KMS-11 (cell line): ENCODE data around the gene ANKRD63.

Experiments used
- H2AFZ ChIP-seq: fragments of 200-600 bp; sonication (generic); 2 replicates; pipeline ENCODE4 v1.6.1; 2016; ENCODE audit warnings: antibody characterized with exemption, mixed run types, low read depth
- H3K27ac ChIP-seq: fragments of 200-600 bp; sonication (generic); 2 replicates; pipeline ENCODE4 v1.6.1; 2016; ENCODE audit warnings: mild to moderate bottlenecking, mixed run types
- H3K27me3 ChIP-seq: fragments of 200-600 bp; sonication (generic); 2 replicates; pipeline ENCODE4 v1.6.1; 2017; ENCODE audit warnings: mild to moderate bottlenecking, low read depth, mixed run types, moderate library complexity; ENCODE audit not compliant: insufficient read depth
- H3K36me3 ChIP-seq: fragments of 200-600 bp; sonication (generic); 2 replicates; pipeline ENCODE4 v1.6.1; 2017; ENCODE audit warnings: mild to moderate bottlenecking, mixed run types; ENCODE audit not compliant: insufficient read depth
- H3K4me1 ChIP-seq: fragments of 200-600 bp; sonication (generic); 2 replicates; pipeline ENCODE4 v1.6.1; 2016; ENCODE audit warnings: mild to moderate bottlenecking, low read depth, mixed run types; ENCODE audit not compliant: poor library complexity, severe bottlenecking
- H3K4me2 ChIP-seq: fragments of 200-600 bp; sonication (generic); 2 replicates; pipeline ENCODE4 v1.7.0; 2016; ENCODE audit warnings: mild to moderate bottlenecking, mixed run types
- H3K4me3 ChIP-seq: fragments of 200-600 bp; sonication (generic); IDR thresholded peaks from 2 replicates; pipeline ENCODE4 v1.6.1; 2017; ENCODE audit warnings: low read depth, low read length, mixed read lengths; ENCODE audit not compliant: insufficient read depth
- H3K79me2 ChIP-seq: fragments of 200-600 bp; sonication (generic); 2 replicates; pipeline ENCODE4 v1.6.1; 2016; ENCODE audit warnings: low read depth, mixed run types; ENCODE audit not compliant: insufficient read depth
- H3K9ac ChIP-seq: fragments of 200-600 bp; sonication (generic); 2 replicates; pipeline ENCODE4 v1.6.1; 2016; ENCODE audit warnings: mild to moderate bottlenecking, mixed run types
- H4K20me1 ChIP-seq: fragments of 200-600 bp; sonication (generic); 2 replicates; pipeline ENCODE4 v1.6.1; 2016; ENCODE audit warnings: mild to moderate bottlenecking, mixed run types; ENCODE audit not compliant: insufficient read depth
- CTCF ChIP-seq: fragments of 200-600 bp; sonication (generic); conservative IDR thresholded peaks from 2 replicates; pipeline ENCODE4 v1.6.1; 2017; ENCODE audit warnings: low read depth, mild to moderate bottlenecking, antibody characterized with exemption, low read length, moderate library complexity, mixed read lengths

ANKRD63 gene

GRCh38 chr15:40296561-40297230, 13.8 kb upstream of the ANKRD63 start:
- no peak overlapping the region for H2AFZ ChIP-seq
- no peaks in the 10 kb centered on the region for H3K36me3 ChIP-seq
- H3K27me3 ChIP-seq: peaks cover 33% of the 10 kb centered on the region; the same call in 1 of the 2 replicates
- TF ChIP-seq CTCF: no peak
- H3K9ac ChIP-seq: no peak overlapping the region
- no peaks in the 10 kb centered on the region for H3K79me2 ChIP-seq
- H3K4me1 ChIP-seq: no peaks in the 10 kb centered on the region
- H3K4me2 ChIP-seq: no peak overlapping the region
- no peak overlapping the region for H3K27ac ChIP-seq
- no peaks in the 10 kb centered on the region for H4K20me1 ChIP-seq
- H3K4me3 ChIP-seq: no peak overlapping the region

GRCh38 chr15:40295877-40296560, 13.2 kb upstream of the ANKRD63 start:
- no peak overlapping the region for H3K27ac ChIP-seq
- TF ChIP-seq CTCF: no peak
- no peak overlapping the region for H3K4me3 ChIP-seq
- no peak overlapping the region for H3K9ac ChIP-seq
- no peaks in the 10 kb centered on the region for H3K4me1 ChIP-seq
- H3K79me2 ChIP-seq: no peaks in the 10 kb centered on the region
- peaks cover 40% of the 10 kb centered on the region; the same call in 1 of the 2 replicates for H3K27me3 ChIP-seq
- no peaks in the 10 kb centered on the region for H4K20me1 ChIP-seq
- no peak overlapping the region for H3K4me2 ChIP-seq
- no peaks in the 10 kb centered on the region for H3K36me3 ChIP-seq
- H2AFZ ChIP-seq: no peak overlapping the region

DNA sequence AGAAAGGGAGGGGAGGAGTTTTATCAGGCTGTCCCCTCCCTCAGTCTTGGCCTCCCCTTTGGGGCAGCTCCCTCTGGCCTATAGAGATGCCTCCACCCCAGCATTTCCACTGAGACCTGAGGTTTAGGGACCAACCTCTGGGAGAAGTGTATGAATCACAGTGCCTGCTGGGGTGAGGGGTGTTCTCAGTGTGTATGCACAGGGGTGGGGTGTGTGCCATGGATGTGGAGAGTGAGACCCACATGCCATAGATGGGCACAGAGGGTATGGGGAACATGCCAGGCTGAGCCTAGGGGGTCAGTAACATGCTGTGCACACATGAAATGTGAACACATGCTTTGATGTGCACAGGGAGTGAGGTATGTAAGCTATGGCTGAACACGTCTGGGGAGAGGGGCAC, 12.4 kb upstream of the ANKRD63 start:
- no peak for TF ChIP-seq CTCF
- no peaks in the 10 kb centered on the region for H3K4me1 ChIP-seq

GRCh38 chr15:40293905-40294895, 11.3 kb upstream of the ANKRD63 start:
- no peak overlapping the region for H2AFZ ChIP-seq
- H3K36me3 ChIP-seq: no peaks in the 10 kb centered on the region
- no peaks in the 10 kb centered on the region for H3K79me2 ChIP-seq
- H3K27ac ChIP-seq: no peak overlapping the region
- H3K9ac ChIP-seq: no peak overlapping the region
- TF ChIP-seq CTCF: no peak
- no peak overlapping the region for H3K4me3 ChIP-seq
- peaks cover 43% of the 10 kb centered on the region; the same call in 1 of the 2 replicates for H3K27me3 ChIP-seq
- no peaks in the 10 kb centered on the region for H4K20me1 ChIP-seq
- no peaks in the 10 kb centered on the region for H3K4me1 ChIP-seq
- H3K4me2 ChIP-seq: no peak overlapping the region

More for the DNA sequence above, 12.4 kb upstream of the ANKRD63 start:
- Histone ChIP-seq H3K79me2 (no peaks in the 10 kb centered on the region), H2AFZ (no peak overlapping the region), H3K9ac (no peak overlapping the region), H3K27me3 (peaks cover 43% of the 10 kb centered on the region; the same call in 1 of the 2 replicates), H3K36me3 (no peaks in the 10 kb centered on the region), H3K27ac (no peak overlapping the region), H4K20me1 (no peaks in the 10 kb centered on the region), H3K4me3 (no peak overlapping the region), H3K4me2 (no peak overlapping the region)
